ENCODE data around the gene NEK1.

The NEK1 gene

DNA sequence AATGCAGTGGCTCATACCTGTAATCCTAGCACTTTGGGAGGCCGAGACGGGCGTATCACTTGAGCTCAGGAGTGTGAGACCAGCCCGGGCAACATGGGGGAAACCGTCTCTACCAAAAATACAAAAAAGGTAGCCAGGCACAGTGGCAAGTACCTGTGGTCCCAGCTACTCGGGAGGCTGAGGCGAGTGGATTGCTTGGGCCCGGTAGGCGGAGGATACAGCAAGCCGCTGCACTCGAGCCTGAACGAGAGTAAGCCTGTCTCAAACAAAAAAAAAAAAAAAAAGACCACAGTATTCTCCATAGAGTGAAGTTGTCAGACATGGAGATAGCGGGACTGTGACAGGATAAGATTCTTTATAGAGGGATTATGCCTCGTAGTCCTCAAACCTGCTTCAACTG lies 265.5 kb downstream of the NEK1 start:
- TF ChIP-seq, protein P1, sequence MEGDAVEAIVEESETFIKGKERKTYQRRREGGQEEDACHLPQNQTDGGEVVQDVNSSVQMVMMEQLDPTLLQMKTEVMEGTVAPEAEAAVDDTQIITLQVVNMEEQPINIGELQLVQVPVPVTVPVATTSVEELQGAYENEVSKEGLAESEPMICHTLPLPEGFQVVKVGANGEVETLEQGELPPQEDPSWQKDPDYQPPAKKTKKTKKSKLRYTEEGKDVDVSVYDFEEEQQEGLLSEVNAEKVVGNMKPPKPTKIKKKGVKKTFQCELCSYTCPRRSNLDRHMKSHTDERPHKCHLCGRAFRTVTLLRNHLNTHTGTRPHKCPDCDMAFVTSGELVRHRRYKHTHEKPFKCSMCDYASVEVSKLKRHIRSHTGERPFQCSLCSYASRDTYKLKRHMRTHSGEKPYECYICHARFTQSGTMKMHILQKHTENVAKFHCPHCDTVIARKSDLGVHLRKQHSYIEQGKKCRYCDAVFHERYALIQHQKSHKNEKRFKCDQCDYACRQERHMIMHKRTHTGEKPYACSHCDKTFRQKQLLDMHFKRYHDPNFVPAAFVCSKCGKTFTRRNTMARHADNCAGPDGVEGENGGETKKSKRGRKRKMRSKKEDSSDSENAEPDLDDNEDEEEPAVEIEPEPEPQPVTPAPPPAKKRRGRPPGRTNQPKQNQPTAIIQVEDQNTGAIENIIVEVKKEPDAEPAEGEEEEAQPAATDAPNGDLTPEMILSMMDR (IDR thresholded peaks at IDR 0.05): no peak

DNA sequence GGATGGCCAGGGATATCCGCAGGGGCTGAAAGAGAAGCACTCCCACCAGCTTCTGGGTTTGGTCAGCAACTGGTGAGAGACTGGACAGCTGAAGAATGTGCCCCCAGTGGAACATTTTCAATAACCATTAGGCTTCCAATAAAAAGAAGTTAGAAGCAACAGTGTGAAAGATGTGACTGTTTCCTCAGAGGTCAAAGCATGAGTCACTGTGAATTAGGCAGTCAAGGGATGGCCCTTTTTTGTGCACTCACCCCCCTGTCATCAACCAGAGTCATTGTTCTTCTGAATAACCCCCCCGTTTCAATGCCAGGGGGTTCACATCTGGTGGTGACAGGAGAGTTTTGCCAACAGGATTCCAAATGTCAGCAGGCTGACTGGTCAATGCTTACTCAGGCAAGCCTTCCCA lies 267.1 kb downstream of the NEK1 start:
- TF ChIP-seq, protein P1 (IDR thresholded peaks at IDR 0.05): no peak

All from LNCAP (cell line).